C4-2B (cell line): ENCODE data around the gene ZNF619.
"Not testable (repeated sequence)": the region's sequence is repeated elsewhere in the genome, so short reads cannot be mapped to it uniquely, and the experiment has no call there.

Experiments used
- ZFX ChIP-seq: fragments of 450-650 bp; IDR thresholded peaks from 2 replicates; pipeline ENCODE4 v1.6.1; 2017
- TF ChIP-seq, protein P1 (sequence below): fragments of 450-650 bp; conservative IDR thresholded peaks from 2 replicates; pipeline ENCODE4 v1.5.1; 2017; ENCODE audit warnings: mild to moderate bottlenecking

DNA sequence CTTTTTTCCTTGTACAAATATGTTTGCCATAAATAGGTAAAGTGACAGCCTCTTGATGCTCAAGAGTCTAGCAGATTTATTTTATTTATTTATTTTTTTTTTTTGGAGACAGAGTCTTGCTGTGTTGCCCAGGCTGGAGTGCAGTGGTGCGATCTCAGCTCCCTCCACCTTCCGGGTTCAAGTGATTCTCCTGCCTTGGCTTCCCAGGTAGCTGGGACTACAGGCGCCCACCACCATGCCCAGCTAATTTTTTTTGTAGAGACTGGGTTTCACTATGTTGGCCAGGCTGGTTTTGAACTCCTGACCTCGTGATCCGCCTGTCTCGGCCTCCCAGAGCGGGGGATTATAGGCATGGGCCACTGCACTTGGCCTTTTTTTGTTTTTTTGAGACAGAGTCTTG, 14.1 kb upstream of the ZNF619 start:
- TF ChIP-seq, protein P1, sequence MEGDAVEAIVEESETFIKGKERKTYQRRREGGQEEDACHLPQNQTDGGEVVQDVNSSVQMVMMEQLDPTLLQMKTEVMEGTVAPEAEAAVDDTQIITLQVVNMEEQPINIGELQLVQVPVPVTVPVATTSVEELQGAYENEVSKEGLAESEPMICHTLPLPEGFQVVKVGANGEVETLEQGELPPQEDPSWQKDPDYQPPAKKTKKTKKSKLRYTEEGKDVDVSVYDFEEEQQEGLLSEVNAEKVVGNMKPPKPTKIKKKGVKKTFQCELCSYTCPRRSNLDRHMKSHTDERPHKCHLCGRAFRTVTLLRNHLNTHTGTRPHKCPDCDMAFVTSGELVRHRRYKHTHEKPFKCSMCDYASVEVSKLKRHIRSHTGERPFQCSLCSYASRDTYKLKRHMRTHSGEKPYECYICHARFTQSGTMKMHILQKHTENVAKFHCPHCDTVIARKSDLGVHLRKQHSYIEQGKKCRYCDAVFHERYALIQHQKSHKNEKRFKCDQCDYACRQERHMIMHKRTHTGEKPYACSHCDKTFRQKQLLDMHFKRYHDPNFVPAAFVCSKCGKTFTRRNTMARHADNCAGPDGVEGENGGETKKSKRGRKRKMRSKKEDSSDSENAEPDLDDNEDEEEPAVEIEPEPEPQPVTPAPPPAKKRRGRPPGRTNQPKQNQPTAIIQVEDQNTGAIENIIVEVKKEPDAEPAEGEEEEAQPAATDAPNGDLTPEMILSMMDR: not testable (repeated sequence)
- TF ChIP-seq ZFX: not testable (repeated sequence)
